ENCODE measurements around the gene P2RX2.

DNA sequence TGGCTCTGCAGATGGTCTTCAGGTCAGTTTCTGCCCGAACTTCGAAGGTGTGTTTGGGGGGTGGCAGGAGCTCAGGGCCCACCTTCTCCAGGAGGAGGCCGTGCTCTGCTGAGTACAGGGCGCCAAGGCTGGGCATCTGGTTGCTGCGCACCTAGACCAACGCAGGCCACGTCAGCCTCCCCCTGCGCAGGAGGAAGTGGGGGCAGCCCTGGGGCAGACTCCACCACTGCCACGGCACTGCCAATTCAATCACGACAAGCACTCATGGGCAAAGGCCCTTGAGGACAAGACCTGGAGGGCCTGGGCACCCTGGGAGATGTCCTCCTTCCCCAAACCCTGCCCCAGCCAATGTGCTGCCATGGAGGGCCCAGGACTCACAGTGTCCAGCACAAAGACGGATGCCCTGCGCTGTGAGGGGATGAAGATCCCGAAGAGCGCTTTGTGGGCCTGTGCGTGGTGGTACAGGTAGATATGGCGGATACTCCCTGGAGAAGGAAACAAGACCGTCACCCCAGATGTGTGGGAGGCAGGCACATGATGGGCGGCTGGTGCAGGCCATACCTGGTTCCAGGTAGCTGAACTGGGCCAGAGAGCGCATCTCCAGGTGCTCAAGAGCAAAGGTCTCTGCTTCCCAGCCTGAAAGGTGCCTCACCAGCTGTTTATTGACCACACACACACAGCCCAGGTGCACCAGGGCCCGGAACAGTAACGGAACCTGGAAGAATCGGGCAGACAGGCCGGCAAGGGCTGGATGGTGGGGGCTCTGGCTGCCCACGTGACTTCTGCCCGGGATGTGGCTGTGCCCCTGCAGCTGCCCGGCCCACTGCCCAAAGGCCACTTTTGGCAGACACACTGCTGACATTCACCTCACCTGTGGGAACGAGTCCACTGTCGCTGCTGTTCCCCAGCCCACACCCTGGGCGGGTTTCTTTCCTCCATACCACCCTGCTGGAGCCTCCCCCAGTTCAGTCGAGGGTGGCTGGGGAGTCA, 24.6 kb downstream of the P2RX2 start:
- TF ChIP-seq, protein P1, sequence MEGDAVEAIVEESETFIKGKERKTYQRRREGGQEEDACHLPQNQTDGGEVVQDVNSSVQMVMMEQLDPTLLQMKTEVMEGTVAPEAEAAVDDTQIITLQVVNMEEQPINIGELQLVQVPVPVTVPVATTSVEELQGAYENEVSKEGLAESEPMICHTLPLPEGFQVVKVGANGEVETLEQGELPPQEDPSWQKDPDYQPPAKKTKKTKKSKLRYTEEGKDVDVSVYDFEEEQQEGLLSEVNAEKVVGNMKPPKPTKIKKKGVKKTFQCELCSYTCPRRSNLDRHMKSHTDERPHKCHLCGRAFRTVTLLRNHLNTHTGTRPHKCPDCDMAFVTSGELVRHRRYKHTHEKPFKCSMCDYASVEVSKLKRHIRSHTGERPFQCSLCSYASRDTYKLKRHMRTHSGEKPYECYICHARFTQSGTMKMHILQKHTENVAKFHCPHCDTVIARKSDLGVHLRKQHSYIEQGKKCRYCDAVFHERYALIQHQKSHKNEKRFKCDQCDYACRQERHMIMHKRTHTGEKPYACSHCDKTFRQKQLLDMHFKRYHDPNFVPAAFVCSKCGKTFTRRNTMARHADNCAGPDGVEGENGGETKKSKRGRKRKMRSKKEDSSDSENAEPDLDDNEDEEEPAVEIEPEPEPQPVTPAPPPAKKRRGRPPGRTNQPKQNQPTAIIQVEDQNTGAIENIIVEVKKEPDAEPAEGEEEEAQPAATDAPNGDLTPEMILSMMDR (IDR thresholded peaks at IDR 0.05): no peak
- no peak for TF ChIP-seq POLR2A (IDR thresholded peaks at IDR 0.05)
- no peak for TF ChIP-seq POLR2AphosphoS5 (IDR thresholded peaks at IDR 0.05)
- TF ChIP-seq EP300 (IDR thresholded peaks at IDR 0.05): no peak
